GM12801 (cell line): ENCODE results near the gene NDC80.

Experiments
- TF ChIP-seq, protein P1 (sequence below): IDR thresholded peaks from one replicate; pipeline ENCODE4 v1.5.1; 2011; ENCODE audit warnings: control low read depth; ENCODE audit not compliant: insufficient read length; ENCODE audit errors: extremely low read depth

Gene NDC80

GRCh38 chr18:2564373-2564772 lies 7.0 kb upstream of the NDC80 start:
- TF ChIP-seq, protein P1, sequence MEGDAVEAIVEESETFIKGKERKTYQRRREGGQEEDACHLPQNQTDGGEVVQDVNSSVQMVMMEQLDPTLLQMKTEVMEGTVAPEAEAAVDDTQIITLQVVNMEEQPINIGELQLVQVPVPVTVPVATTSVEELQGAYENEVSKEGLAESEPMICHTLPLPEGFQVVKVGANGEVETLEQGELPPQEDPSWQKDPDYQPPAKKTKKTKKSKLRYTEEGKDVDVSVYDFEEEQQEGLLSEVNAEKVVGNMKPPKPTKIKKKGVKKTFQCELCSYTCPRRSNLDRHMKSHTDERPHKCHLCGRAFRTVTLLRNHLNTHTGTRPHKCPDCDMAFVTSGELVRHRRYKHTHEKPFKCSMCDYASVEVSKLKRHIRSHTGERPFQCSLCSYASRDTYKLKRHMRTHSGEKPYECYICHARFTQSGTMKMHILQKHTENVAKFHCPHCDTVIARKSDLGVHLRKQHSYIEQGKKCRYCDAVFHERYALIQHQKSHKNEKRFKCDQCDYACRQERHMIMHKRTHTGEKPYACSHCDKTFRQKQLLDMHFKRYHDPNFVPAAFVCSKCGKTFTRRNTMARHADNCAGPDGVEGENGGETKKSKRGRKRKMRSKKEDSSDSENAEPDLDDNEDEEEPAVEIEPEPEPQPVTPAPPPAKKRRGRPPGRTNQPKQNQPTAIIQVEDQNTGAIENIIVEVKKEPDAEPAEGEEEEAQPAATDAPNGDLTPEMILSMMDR: no peak

- TF ChIP-seq, protein P1: no peak
Measured at GRCh38 chr18:2568129-2568528, 3.2 kb upstream of the NDC80 start.

DNA sequence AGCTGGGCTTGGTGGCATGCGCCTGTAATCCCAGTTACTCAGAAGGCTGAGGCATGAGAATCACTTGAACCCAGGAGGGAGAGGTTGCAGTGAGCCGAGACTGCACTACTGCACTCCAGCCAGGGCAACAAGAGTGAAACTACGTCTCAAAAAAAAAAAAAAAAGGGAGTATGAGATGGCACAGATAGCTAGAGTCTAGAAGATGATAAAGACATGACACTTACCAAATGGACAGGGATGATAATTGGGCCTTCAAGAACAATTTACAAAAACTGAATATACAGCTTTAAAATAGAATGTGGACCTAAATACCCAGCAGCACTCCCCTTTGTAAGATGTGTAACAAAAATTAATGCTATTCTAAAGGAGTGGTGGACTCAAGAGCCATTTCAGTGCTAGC lies 2.8 kb upstream of the NDC80 start:
- TF ChIP-seq, protein P1: no peak

DNA sequence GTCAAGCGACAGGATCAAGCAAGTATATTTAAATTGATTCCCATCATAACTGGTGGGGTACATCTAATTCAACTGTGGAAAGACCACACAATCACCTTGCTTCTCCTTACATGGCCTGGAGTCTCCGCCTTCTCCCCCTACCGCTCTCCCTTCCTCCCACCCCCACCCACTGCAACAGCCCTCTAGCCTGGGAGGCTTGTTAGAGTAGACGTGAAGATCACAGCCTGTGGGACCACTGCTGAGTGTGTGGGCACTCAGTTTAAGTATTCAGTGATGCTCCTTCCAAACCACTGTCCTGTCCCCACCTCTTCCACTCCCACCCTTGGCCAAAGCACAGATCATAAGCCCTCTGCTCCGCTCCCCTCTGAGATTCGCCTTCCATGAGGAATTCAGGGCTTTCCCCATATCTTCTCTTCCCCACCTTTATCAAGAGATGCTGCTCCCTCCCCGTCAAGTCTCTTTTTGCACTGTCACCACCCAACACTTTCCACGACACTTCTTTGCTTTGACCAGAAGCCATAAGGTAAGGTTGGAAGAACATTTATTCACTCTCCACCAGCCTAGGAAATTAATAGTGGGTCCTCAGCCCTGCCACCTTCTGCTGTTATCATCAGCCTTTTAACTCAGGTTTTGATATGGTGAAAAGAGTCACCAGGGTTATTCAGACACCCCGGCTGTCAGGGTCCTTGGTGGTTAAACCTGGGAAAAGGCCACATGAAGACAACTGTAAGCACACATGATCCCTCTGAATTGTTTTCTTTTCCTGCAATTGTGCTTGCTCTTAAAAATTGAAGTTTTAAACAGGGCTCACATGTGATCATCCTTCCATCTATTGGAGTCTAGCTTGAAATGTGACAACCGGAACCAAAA lies 1.8 kb upstream of the NDC80 start:
- TF ChIP-seq, protein P1: no peak

DNA sequence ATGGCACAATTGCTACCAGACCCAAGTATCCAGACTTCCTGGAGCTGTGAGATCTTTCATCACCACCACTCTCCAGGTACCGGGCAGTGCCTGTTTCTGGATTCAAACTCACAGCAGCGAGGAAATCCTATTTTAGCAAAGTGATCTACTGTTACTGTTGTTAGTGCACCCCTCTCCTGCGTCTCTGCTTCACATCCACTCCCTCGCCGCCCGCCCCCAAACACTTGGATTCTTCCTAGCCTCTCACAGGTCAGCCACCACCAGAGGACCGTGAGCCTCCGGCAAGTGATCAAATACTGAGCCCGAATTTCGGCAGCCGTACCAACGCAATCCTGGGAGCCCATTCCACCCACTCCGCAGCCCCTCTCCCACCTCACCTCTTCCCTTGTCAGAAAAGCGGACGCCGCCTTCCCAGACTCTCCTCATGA lies 571 bp upstream of the NDC80 start:
- TF ChIP-seq, protein P1: no peak

- TF ChIP-seq, protein P1: no peak
Measured at GRCh38 chr18:2572171-2572569, 813 bp downstream of the NDC80 start.

DNA sequence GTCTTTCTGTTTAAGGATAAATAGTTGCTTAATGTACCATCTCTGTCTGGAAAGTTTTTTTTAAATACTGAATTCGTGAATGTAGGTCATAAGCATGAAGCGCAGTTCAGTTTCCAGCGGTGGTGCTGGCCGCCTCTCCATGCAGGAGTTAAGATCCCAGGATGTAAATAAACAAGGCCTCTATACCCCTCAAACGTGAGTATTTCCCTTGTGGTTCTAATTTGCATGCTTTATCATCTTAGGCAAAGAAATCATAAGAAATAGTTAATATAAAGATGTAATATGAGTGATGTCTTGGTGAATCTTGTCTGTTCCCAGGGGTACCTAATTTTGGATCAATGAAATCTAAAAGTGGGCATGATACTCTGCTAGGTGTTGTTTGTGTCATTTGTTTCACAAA lies 1.5 kb downstream of the NDC80 start:
- TF ChIP-seq, protein P1: no peak
